GM23338 (cell line): Measurements from ENCODE around the gene RBM42. TPM values are rescaled to one million over a fixed set of nuclear protein-coding genes. Genes with fewer than 3 reads are reported as not detected.
"Not testable (repeated sequence)": the region's sequence is repeated elsewhere in the genome, so short reads cannot be mapped to it uniquely, and the experiment has no call there.

ENCODE experiments used
- ATAC-seq: fragments of 200-7000 bp; cut with Tn5 transposase; 3 replicates; pipeline ENCODE4 v1.9.1; 2020
- DNase-seq: peaks from one replicate; pipeline ENCODE4 v3.0.0-alpha.2; 2015; ENCODE audit warnings: low spot score
- H2AFZ ChIP-seq: fragments of 200-600 bp; sonication (generic); 2 replicates; pipeline ENCODE4 v1.8.0; 2016; ENCODE audit warnings: antibody characterized with exemption, mild to moderate bottlenecking, moderate library complexity
- H3F3A ChIP-seq: fragments of 200-600 bp; sonication (generic); replicated peaks from 2 replicates; pipeline ENCODE4 v1.8.0; 2017; ENCODE audit warnings: antibody characterized with exemption, mixed run types, low read depth
- H3K27ac ChIP-seq: fragments of 200-600 bp; sonication (generic); 2 replicates; pipeline ENCODE4 v1.6.1; 2016; ENCODE audit warnings: low read depth
- H3K27me3 ChIP-seq: fragments of 200-600 bp; sonication (generic); 2 replicates; pipeline ENCODE4 v1.8.0; 2016; ENCODE audit warnings: mild to moderate bottlenecking, mixed run types, moderate library complexity; ENCODE audit not compliant: insufficient read depth
- H3K36me3 ChIP-seq: fragments of 200-600 bp; sonication (generic); 2 replicates; pipeline ENCODE4 v1.8.0; 2016; ENCODE audit warnings: mild to moderate bottlenecking; ENCODE audit not compliant: insufficient read depth
- H3K4me1 ChIP-seq: fragments of 200-600 bp; sonication (generic); 2 replicates; pipeline ENCODE4 v1.8.0; 2016; ENCODE audit warnings: mild to moderate bottlenecking, moderate library complexity; ENCODE audit not compliant: insufficient read depth
- H3K4me2 ChIP-seq: fragments of 200-600 bp; sonication (generic); 2 replicates; pipeline ENCODE4 v1.7.1; 2017; ENCODE audit warnings: mixed run types
- H3K4me3 ChIP-seq: fragments of 200-600 bp; sonication (generic); 2 replicates; pipeline ENCODE4 v1.6.1; 2016; ENCODE audit warnings: mixed run types
- H3K79me2 ChIP-seq: fragments of 200-600 bp; sonication (generic); replicated peaks from 2 replicates; pipeline ENCODE4 v1.8.0; 2017; ENCODE audit warnings: mild to moderate bottlenecking; ENCODE audit not compliant: insufficient read depth
- H3K9me2 ChIP-seq: fragments of 200-600 bp; sonication (generic); 2 replicates; pipeline ENCODE4 v1.8.0; 2017; ENCODE audit not compliant: insufficient read depth
- H4K20me1 ChIP-seq: fragments of 200-600 bp; sonication (generic); replicated peaks from 2 replicates; pipeline ENCODE4 v1.8.0; 2017; ENCODE audit warnings: mild to moderate bottlenecking; ENCODE audit not compliant: insufficient read depth
- H3K27ac Mint-ChIP-seq: 2 replicates; pipeline ENCODE4 v1.8.0; 2020; ENCODE audit warnings: inconsistent platforms, mild to moderate bottlenecking, moderate library complexity, mixed read lengths
- H3K27me3 Mint-ChIP-seq: 3 replicates; pipeline ENCODE4 v1.8.0; 2022; ENCODE audit warnings: low read depth, mild to moderate bottlenecking, moderate library complexity, mixed read lengths, inconsistent platforms; ENCODE audit not compliant: insufficient read depth, poor library complexity
- H3K36me3 Mint-ChIP-seq: 3 replicates; pipeline ENCODE4 v1.8.0; 2021; ENCODE audit warnings: low read depth, mild to moderate bottlenecking, inconsistent platforms, moderate library complexity, mixed read lengths
- H3K4me1 Mint-ChIP-seq: 3 replicates; pipeline ENCODE4 v1.8.0; 2020; ENCODE audit warnings: mild to moderate bottlenecking, inconsistent platforms, mixed read lengths
- H3K4me3 Mint-ChIP-seq: 3 replicates; pipeline ENCODE4 v1.8.0; 2021; ENCODE audit warnings: moderate library complexity, mild to moderate bottlenecking, inconsistent platforms, mixed read lengths
- H3K9me3 Mint-ChIP-seq: 3 replicates; pipeline ENCODE4 v1.8.0; 2020; ENCODE audit warnings: moderate library complexity, mild to moderate bottlenecking, inconsistent platforms, mixed read lengths
- EZH2 ChIP-seq: fragments of 200-600 bp; sonication (generic); IDR thresholded peaks from one replicate; pipeline ENCODE4 v1.8.0; 2017; ENCODE audit warnings: antibody characterized with exemption, mild to moderate bottlenecking, low read depth; ENCODE audit not compliant: unreplicated experiment
- EZH2phosphoT487 ChIP-seq: fragments of 200-600 bp; sonication (generic); IDR thresholded peaks from one replicate; pipeline ENCODE4 v1.8.1; 2018; ENCODE audit warnings: antibody characterized with exemption; ENCODE audit not compliant: unreplicated experiment
- STAT1 ChIP-seq: IDR thresholded peaks from one replicate; pipeline ENCODE4 v1.6.1; 2016; ENCODE audit warnings: antibody characterized with exemption; ENCODE audit not compliant: unreplicated experiment
- ZNF114 ChIP-seq: fragments of 250-450 bp; sonication (Bioruptor Pico); IDR thresholded peaks from 2 replicates; pipeline ENCODE4 v1.5.0; 2020; ENCODE audit warnings: mild to moderate bottlenecking, moderate library complexity
- ZNF331 ChIP-seq: fragments of 250-450 bp; sonication (Bioruptor Pico); IDR thresholded peaks from 2 replicates; pipeline ENCODE4 v1.5.0; 2020; ENCODE audit warnings: low read depth, mild to moderate bottlenecking, moderate library complexity
- polyA plus RNA-seq: library from polyadenylated mRNA; unstranded; fragments of >200 nt; fragmentation: Nextera tagmentation; extraction: Ambion mirVana; gene quantifications from 2 replicates; pipeline ENCODE4 v1.2.1, GENCODE V29; 2016
- total RNA-seq: library from RNA; depleted of rRNA; stranded (reverse); fragments of >200 nt; shearing (Covaris generic); gene quantifications from 2 replicates; pipeline ENCODE4 v1.2.3, GENCODE V29; 2014
- TF ChIP-seq, protein P1 (sequence below): fragments of 250-450 bp; sonication (Bioruptor Pico); IDR thresholded peaks from 2 replicates; pipeline ENCODE4 v1.5.0; 2020; ENCODE audit warnings: mild to moderate bottlenecking, moderate library complexity
- TF ChIP-seq, protein P2 (sequence below): IDR thresholded peaks from one replicate; pipeline ENCODE4 v1.6.1; 2018; ENCODE audit warnings: antibody characterized with exemption; ENCODE audit not compliant: unreplicated experiment
- TF ChIP-seq, protein P3 (sequence below), 2 experiments: fragments of 200-600 bp in 1 of 2; sonication (generic) in 1 of 2; conservative IDR thresholded peaks; 2 replicates each; pipeline versions ENCODE4 v1.5.1 to v1.6.1; 2016 to 2017; ENCODE audit warnings: antibody characterized with exemption in 2 of 2, low read depth in 2 of 2, mild to moderate bottlenecking in 2 of 2, moderate library complexity in 1 of 2

The RBM42 gene
- total and polyA plus RNA-seq, 2 experiments from 2014 or later = 74.7 to 82.9 TPM

DNA sequence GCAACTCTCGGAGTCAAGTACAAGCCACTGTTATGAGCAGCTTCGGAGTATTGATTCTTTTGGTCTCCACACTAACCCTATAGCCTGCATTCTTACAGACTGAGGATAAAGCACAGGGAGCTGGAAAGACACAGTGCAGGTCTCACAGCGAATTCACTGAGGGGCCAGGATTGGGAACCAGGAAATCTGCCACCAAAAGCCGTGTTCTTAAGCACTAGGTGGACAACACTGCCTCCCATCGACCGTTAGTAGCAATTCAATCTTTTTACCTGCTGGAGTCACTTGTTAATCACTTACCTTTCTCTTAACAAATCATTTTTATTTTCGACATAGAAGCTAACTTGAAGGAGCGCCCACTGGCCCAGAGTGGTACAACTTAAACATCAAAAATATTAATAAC, 36.6 kb upstream of the RBM42 start (continued):
- TF ChIP-seq, protein P1, sequence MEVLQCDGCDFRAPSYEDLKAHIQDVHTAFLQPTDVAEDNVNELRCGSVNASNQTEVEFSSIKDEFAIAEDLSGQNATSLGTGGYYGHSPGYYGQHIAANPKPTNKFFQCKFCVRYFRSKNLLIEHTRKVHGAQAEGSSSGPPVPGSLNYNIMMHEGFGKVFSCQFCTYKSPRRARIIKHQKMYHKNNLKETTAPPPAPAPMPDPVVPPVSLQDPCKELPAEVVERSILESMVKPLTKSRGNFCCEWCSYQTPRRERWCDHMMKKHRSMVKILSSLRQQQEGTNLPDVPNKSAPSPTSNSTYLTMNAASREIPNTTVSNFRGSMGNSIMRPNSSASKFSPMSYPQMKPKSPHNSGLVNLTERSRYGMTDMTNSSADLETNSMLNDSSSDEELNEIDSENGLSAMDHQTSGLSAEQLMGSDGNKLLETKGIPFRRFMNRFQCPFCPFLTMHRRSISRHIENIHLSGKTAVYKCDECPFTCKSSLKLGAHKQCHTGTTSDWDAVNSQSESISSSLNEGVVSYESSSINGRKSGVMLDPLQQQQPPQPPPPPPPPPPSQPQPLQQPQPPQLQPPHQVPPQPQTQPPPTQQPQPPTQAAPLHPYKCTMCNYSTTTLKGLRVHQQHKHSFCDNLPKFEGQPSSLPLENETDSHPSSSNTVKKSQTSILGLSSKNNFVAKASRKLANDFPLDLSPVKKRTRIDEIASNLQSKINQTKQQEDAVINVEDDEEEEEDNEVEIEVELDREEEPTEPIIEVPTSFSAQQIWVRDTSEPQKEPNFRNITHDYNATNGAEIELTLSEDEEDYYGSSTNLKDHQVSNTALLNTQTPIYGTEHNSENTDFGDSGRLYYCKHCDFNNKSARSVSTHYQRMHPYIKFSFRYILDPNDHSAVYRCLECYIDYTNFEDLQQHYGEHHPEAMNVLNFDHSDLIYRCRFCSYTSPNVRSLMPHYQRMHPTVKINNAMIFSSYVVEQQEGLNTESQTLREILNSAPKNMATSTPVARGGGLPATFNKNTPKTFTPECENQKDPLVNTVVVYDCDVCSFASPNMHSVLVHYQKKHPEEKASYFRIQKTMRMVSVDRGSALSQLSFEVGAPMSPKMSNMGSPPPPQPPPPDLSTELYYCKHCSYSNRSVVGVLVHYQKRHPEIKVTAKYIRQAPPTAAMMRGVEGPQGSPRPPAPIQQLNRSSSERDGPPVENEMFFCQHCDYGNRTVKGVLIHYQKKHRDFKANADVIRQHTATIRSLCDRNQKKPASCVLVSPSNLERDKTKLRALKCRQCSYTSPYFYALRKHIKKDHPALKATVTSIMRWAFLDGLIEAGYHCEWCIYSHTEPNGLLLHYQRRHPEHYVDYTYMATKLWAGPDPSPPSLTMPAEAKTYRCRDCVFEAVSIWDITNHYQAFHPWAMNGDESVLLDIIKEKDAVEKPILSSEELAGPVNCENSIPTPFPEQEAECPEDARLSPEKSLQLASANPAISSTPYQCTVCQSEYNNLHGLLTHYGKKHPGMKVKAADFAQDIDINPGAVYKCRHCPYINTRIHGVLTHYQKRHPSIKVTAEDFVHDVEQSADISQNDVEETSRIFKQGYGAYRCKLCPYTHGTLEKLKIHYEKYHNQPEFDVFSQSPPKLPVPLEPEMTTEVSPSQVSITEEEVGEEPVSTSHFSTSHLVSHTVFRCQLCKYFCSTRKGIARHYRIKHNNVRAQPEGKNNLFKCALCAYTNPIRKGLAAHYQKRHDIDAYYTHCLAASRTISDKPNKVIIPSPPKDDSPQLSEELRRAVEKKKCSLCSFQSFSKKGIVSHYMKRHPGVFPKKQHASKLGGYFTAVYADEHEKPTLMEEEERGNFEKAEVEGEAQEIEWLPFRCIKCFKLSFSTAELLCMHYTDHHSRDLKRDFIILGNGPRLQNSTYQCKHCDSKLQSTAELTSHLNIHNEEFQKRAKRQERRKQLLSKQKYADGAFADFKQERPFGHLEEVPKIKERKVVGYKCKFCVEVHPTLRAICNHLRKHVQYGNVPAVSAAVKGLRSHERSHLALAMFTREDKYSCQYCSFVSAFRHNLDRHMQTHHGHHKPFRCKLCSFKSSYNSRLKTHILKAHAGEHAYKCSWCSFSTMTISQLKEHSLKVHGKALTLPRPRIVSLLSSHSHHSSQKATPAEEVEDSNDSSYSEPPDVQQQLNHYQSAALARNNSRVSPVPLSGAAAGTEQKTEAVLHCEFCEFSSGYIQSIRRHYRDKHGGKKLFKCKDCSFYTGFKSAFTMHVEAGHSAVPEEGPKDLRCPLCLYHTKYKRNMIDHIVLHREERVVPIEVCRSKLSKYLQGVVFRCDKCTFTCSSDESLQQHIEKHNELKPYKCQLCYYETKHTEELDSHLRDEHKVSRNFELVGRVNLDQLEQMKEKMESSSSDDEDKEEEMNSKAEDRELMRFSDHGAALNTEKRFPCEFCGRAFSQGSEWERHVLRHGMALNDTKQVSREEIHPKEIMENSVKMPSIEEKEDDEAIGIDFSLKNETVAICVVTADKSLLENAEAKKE (CRISPR knock-in tag) = no peak
- no peak for TF ChIP-seq ZNF114 (CRISPR knock-in tag)
- TF ChIP-seq ZNF331 (CRISPR knock-in tag) = no peak

DNA sequence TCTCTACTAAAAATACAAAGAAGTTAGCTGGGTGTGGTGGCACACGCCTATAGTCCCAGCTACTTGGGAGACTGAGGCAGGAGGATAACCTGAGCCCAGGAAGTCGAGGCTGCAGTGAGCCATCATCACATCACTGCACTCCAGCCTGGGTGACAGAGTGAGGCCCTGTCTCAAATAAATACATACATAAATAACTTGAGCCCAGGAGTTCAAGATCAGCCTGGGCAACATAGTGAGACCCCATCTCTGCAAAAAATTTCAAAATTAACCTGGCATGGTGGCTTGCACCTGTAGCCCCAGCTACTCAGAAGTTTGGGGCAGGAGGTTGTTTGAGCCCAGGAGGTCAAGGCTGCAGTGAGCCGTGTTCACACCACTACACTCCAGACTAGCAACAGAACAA, 33.8 kb upstream of the RBM42 start:
- H3K27ac ChIP-seq, DNase-seq, H3K9me2 ChIP-seq, H3K4me1 ChIP-seq, H4K20me1 ChIP-seq, H3K4me2 ChIP-seq, H3K79me2 ChIP-seq, H3K4me3 Mint-ChIP-seq, H3K4me1 Mint-ChIP-seq, H3K27me3 ChIP-seq, ATAC-seq, H3K27ac Mint-ChIP-seq, H3K4me3 ChIP-seq, H3K36me3 ChIP-seq, H3K9me3 Mint-ChIP-seq, H3K36me3 Mint-ChIP-seq, H3F3A ChIP-seq, H2AFZ ChIP-seq: not testable (repeated sequence)
- H3K27me3 Mint-ChIP-seq = peaks cover 11% of the 10 kb centered on the region

DNA sequence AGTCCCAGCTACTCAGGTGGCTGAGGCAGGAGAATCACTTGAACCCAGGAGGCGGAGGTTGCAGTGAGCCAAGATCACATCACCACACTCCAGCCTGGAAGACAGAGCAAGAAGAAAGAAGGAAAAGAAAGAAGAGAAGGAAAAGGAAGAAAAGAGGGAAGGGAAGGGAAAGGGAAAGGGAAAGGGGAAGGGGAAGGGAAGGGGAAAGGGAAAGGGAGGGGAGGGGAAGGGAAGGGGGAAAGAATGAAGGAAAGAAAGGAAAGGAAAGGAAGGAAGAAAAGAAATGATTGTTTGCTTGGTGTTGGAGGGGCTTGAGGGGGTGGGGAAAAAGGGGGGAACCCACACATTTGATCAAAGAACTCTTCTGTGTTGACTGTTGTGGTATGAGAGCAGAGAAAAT, 32.9 kb upstream of the RBM42 start:
- H3K27me3 ChIP-seq = no peaks in the 10 kb centered on the region
- Mint-ChIP-seq H3K9me3 (no peaks in the 10 kb centered on the region; the same call in 2 of the 3 replicates), H3K36me3 (no peaks in the 10 kb centered on the region), H3K27ac (no peak overlapping the region), H3K4me1 (no peaks in the 10 kb centered on the region), H3K4me3 (no peak overlapping the region), H3K27me3 (peaks cover 11% of the 10 kb centered on the region)
- H3K4me3 ChIP-seq = no peak overlapping the region
- H3K9me2 ChIP-seq = no peaks in the 10 kb centered on the region
- no peaks in the 10 kb centered on the region for H3F3A ChIP-seq
- no peak overlapping the region for H3K4me2 ChIP-seq
- no peaks in the 10 kb centered on the region for H3K36me3 ChIP-seq
- DNase-seq (no peak), ATAC-seq (no peak)
- H2AFZ ChIP-seq = no peak overlapping the region
- H3K27ac ChIP-seq = no peak overlapping the region
- no peaks in the 10 kb centered on the region for H3K79me2 ChIP-seq
- no peaks in the 10 kb centered on the region; the same call in 1 of the 2 replicates for H4K20me1 ChIP-seq
- H3K4me1 ChIP-seq = no peaks in the 10 kb centered on the region
- TF ChIP-seq, protein P2, sequence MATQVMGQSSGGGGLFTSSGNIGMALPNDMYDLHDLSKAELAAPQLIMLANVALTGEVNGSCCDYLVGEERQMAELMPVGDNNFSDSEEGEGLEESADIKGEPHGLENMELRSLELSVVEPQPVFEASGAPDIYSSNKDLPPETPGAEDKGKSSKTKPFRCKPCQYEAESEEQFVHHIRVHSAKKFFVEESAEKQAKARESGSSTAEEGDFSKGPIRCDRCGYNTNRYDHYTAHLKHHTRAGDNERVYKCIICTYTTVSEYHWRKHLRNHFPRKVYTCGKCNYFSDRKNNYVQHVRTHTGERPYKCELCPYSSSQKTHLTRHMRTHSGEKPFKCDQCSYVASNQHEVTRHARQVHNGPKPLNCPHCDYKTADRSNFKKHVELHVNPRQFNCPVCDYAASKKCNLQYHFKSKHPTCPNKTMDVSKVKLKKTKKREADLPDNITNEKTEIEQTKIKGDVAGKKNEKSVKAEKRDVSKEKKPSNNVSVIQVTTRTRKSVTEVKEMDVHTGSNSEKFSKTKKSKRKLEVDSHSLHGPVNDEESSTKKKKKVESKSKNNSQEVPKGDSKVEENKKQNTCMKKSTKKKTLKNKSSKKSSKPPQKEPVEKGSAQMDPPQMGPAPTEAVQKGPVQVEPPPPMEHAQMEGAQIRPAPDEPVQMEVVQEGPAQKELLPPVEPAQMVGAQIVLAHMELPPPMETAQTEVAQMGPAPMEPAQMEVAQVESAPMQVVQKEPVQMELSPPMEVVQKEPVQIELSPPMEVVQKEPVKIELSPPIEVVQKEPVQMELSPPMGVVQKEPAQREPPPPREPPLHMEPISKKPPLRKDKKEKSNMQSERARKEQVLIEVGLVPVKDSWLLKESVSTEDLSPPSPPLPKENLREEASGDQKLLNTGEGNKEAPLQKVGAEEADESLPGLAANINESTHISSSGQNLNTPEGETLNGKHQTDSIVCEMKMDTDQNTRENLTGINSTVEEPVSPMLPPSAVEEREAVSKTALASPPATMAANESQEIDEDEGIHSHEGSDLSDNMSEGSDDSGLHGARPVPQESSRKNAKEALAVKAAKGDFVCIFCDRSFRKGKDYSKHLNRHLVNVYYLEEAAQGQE = no peak
- TF ChIP-seq EZH2 (no peak), EZH2phosphoT487 (no peak), ZNF114 (CRISPR knock-in tag) (no peak), STAT1 (no peak), ZNF331 (CRISPR knock-in tag) (no peak)
- TF ChIP-seq, protein P3, sequence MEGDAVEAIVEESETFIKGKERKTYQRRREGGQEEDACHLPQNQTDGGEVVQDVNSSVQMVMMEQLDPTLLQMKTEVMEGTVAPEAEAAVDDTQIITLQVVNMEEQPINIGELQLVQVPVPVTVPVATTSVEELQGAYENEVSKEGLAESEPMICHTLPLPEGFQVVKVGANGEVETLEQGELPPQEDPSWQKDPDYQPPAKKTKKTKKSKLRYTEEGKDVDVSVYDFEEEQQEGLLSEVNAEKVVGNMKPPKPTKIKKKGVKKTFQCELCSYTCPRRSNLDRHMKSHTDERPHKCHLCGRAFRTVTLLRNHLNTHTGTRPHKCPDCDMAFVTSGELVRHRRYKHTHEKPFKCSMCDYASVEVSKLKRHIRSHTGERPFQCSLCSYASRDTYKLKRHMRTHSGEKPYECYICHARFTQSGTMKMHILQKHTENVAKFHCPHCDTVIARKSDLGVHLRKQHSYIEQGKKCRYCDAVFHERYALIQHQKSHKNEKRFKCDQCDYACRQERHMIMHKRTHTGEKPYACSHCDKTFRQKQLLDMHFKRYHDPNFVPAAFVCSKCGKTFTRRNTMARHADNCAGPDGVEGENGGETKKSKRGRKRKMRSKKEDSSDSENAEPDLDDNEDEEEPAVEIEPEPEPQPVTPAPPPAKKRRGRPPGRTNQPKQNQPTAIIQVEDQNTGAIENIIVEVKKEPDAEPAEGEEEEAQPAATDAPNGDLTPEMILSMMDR (conservative IDR thresholded peaks at IDR 0.05; ENCODE audit: low read depth in 2 of 2) = no peak
